PFSK-1 (cell line): ENCODE results near the gene ZBTB16.

ENCODE experiments used
- POLR2AphosphoS5 ChIP-seq: IDR thresholded peaks from 2 replicates; pipeline ENCODE4 v1.6.1; 2012; ENCODE audit warnings: low read depth, mild to moderate bottlenecking, control low read depth, low read length, moderate library complexity
- REST ChIP-seq, 2 experiments: IDR thresholded peaks; 2 replicates each; pipeline versions ENCODE4 v1.6.1 to v1.8.0; 2011 to 2012; ENCODE audit warnings: low read depth in 2 of 2, low read length in 2 of 2, control low read depth in 1 of 2, inconsistent platforms in 1 of 2, mild to moderate bottlenecking in 1 of 2, moderate library complexity in 1 of 2; ENCODE audit not compliant: insufficient read depth in 1 of 2
- SIN3A ChIP-seq: IDR thresholded peaks from 2 replicates; pipeline ENCODE4 v1.6.1; 2012; ENCODE audit warnings: mild to moderate bottlenecking, low read length, moderate library complexity, borderline replicate concordance; ENCODE audit not compliant: insufficient read depth
- TAF1 ChIP-seq: IDR thresholded peaks from 2 replicates; pipeline ENCODE4 v1.6.1; 2012; ENCODE audit warnings: low read length, control low read depth, borderline replicate concordance; ENCODE audit not compliant: insufficient read depth

GRCh38 chr11:114196997-114197703 is 137.6 kb downstream of the ZBTB16 start:
- TF ChIP-seq REST (IDR thresholded peaks at IDR 0.05; ENCODE audit: insufficient read depth in 1 of 2, low read depth in 2 of 2, low read length in 2 of 2): no peak
- TF ChIP-seq POLR2AphosphoS5: no peak
- no peak for TF ChIP-seq TAF1
- no peak for TF ChIP-seq SIN3A
